SK-N-SH treated with all-trans-retinoic acid at 6 μM for 48 hours (cell line): ENCODE data around the gene RNF2.

Experiments
- TCF4 ChIP-seq: fragments of 250-450 bp; sonication (Bioruptor Pico); IDR thresholded peaks from 2 replicates; pipeline ENCODE4 v1.8.0; 2021; ENCODE audit warnings: mild to moderate bottlenecking, moderate library complexity, borderline replicate concordance
- TF ChIP-seq, protein P1 (sequence below): fragments of 250-450 bp; sonication (Bioruptor Pico); IDR thresholded peaks from 2 replicates; pipeline ENCODE4 v1.8.0; 2020; ENCODE audit warnings: mild to moderate bottlenecking, moderate library complexity, borderline replicate concordance

DNA sequence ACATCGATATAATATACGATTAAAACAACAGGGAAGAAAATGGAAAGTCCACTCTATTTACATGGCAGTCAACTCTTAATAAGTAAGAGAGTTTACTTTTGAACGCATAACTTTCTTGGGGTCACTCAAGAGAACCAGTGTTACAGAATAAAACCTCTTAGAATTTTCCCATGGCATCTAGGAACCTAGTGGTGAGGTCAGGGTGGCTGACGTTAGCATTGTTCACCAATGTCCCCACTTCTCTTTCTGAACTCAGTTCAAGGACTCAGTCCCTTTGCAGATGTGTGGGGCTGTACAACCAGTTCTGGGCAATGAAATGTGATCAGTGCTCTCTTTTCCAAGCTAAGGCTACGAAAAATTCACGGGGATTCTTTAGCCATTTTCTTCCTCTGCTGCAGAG is 2.6 kb upstream of the RNF2 start:
- TF ChIP-seq TCF4 (CRISPR knock-in tag) = no peak
- TF ChIP-seq, protein P1, sequence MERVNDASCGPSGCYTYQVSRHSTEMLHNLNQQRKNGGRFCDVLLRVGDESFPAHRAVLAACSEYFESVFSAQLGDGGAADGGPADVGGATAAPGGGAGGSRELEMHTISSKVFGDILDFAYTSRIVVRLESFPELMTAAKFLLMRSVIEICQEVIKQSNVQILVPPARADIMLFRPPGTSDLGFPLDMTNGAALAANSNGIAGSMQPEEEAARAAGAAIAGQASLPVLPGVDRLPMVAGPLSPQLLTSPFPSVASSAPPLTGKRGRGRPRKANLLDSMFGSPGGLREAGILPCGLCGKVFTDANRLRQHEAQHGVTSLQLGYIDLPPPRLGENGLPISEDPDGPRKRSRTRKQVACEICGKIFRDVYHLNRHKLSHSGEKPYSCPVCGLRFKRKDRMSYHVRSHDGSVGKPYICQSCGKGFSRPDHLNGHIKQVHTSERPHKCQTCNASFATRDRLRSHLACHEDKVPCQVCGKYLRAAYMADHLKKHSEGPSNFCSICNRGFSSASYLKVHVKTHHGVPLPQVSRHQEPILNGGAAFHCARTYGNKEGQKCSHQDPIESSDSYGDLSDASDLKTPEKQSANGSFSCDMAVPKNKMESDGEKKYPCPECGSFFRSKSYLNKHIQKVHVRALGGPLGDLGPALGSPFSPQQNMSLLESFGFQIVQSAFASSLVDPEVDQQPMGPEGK (CRISPR knock-in tag) = no peak
